Measurements from ENCODE around the gene PCSK9. TPM values are rescaled to one million over a fixed set of nuclear protein-coding genes. Genes with fewer than 3 reads are reported as not detected.
A peak's percentile ranks its signal among the peaks of the same experiment; 100 is the strongest.
"Not testable (repeated sequence)": the region's sequence is repeated elsewhere in the genome, so short reads cannot be mapped to it uniquely, and the experiment has no call there.

PCSK9 gene
- total and polyA plus RNA-seq, 11 donors, result 0.04 to 0.45 TPM; not detected in 9

GRCh38 chr1:55015731-55016620 is 23.4 kb upstream of the PCSK9 start:
- 66 to 74% (median 71%) methylated on average over 12 of the region's 12 CpGs for WGBS, 4 donors
- no peaks in the 10 kb centered on the region for H3K36me3 ChIP-seq
- DNase-seq, result no peak
- TF ChIP-seq CTCF (IDR thresholded peaks at IDR 0.05) (no peak), POLR2A (IDR thresholded peaks at IDR 0.05) (no peak)
- peaks cover 0 to 28% (median 0%) of the 10 kb centered on the region in 9 donors for H3K27me3 ChIP-seq
- no peak overlapping the region for H3K4me3 ChIP-seq
- no peak overlapping the region for H3K27ac ChIP-seq
- ATAC-seq, result no peak
- intact Hi-C loops (cut with DNase I), result no loop called here
- H3K9me3 ChIP-seq, result no peaks in the 10 kb centered on the region
- no peaks in the 10 kb centered on the region for H3K4me1 ChIP-seq

GRCh38 chr1:55018395-55018794 is 21.0 kb upstream of the PCSK9 start:
- no peak overlapping the region for H3K27ac ChIP-seq
- intact Hi-C loops (cut with DNase I), result no loop called here
- no peak for TF ChIP-seq CTCF (IDR thresholded peaks at IDR 0.05)
- TF ChIP-seq POLR2A (IDR thresholded peaks at IDR 0.05), result no peak
- 84 to 95% (median 88%) methylated on average over 9 of the region's 9 CpGs for WGBS, 4 donors
- DNase-seq (no peak), ATAC-seq (no peak)
- no peaks in the 10 kb centered on the region for H3K9me3 ChIP-seq
- H3K27me3 ChIP-seq, result peaks cover 0 to 28% (median 0%) of the 10 kb centered on the region in 9 donors
- H3K4me1 ChIP-seq, result peaks cover 0 to 4% (median 0%) of the 10 kb centered on the region in 12 donors
- H3K36me3 ChIP-seq, result no peaks in the 10 kb centered on the region
- H3K4me3 ChIP-seq, result no peak overlapping the region

- Histone ChIP-seq H3K4me1 (peaks cover 0 to 4% (median 0%) of the 10 kb centered on the region in 12 donors), H3K27ac (no peak overlapping the region), H3K4me3 (no peak overlapping the region), H3K27me3 (peaks cover 0 to 18% (median 0%) of the 10 kb centered on the region in 9 donors), H3K9me3 (no peaks in the 10 kb centered on the region), H3K36me3 (no peaks in the 10 kb centered on the region)
- ATAC-seq (peak; percentile 89 to 99 (median 98)), DNase-seq (peak; percentile 75 to 87 (median 82))
- intact Hi-C loops (cut with DNase I), result loop anchor here in 5 of 10 donors (1.0 to 5.0 kb wide), 3 partner anchors 70 to 72 kb away; no protein-coding TSS in a partner anchor
- 39 to 45% (median 41%) methylated on average over 13 to 15 of the region's 15 CpGs for WGBS, 4 donors
- TF ChIP-seq POLR2A (IDR thresholded peaks at IDR 0.05) (no peak), CTCF (IDR thresholded peaks at IDR 0.05) (peak; percentile 68 to 86 (median 76))
These were observed 17.3 kb upstream of the PCSK9 start for GRCh38 chr1:55021942-55022546.

- WGBS, 4 donors, result 72 to 78% (median 76%) methylated on average over 9 to 10 of the region's 10 CpGs
- H3K9me3 ChIP-seq, H3K4me1 ChIP-seq, H3K27ac ChIP-seq, DNase-seq, H3K36me3 ChIP-seq, H3K4me3 ChIP-seq, ATAC-seq, H3K27me3 ChIP-seq: not testable (repeated sequence)
- intact Hi-C loops (cut with DNase I), result loop anchor here in 1 of 10 donors (5.0 kb wide), 1 partner anchor 72 kb away; no protein-coding TSS in a partner anchor
These were observed 15.2 kb upstream of the PCSK9 start for GRCh38 chr1:55024163-55024562.

- intact Hi-C loops (cut with DNase I), result not testable (repeated sequence)
These were observed 12.7 kb upstream of the PCSK9 start for GRCh38 chr1:55026682-55027081.

GRCh38 chr1:55031098-55031497 is 8.2 kb upstream of the PCSK9 start:
- H3K27me3 ChIP-seq, result peaks cover 0 to 31% (median 9%) of the 10 kb centered on the region in 9 donors
- intact Hi-C loops (cut with DNase I); H3K4me3 ChIP-seq; H3K9me3 ChIP-seq; H3K4me1 ChIP-seq; DNase-seq; H3K36me3 ChIP-seq; ATAC-seq; H3K27ac ChIP-seq: not testable (repeated sequence)
- WGBS, 4 donors, result 96 to 99% (median 97%) methylated on average over 5 of the region's 5 CpGs

More at GRCh38 chr1:55026682-55027081, 12.7 kb upstream of the PCSK9 start:
- WGBS, 4 donors, result 66 to 78% (median 71%) methylated on average over 3 of the region's 3 CpGs
- not testable (repeated sequence) for H3K36me3 ChIP-seq, DNase-seq, ATAC-seq, H3K4me3 ChIP-seq, H3K27me3 ChIP-seq, H3K9me3 ChIP-seq, H3K4me1 ChIP-seq, H3K27ac ChIP-seq

Data from heart left ventricle (tissue), 16 donors.